ENCODE data around the gene SEC24A.
A peak's percentile ranks its signal among the peaks of the same experiment; 100 is the strongest.
"Not testable (repeated sequence)": the region's sequence is repeated elsewhere in the genome, so short reads cannot be mapped to it uniquely, and the experiment has no call there.

Gene SEC24A

DNA sequence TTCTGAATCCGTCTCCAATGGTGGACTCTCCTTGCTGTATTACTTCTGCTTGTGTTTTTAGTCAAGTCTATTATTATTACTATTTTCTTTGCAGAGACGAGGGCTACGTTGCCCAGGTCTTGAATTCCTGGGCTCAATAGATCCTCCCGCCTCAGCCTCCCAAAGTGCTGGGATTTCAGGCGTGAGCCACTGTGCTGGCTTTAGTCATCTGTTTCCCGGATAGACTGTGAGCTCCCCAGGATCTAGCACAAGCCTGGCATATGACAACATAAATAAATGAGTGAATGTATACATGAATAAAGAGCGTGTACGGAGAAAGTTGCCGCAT lies 109.6 kb downstream of the SEC24A start:
- DNase-seq: no peak

DNA sequence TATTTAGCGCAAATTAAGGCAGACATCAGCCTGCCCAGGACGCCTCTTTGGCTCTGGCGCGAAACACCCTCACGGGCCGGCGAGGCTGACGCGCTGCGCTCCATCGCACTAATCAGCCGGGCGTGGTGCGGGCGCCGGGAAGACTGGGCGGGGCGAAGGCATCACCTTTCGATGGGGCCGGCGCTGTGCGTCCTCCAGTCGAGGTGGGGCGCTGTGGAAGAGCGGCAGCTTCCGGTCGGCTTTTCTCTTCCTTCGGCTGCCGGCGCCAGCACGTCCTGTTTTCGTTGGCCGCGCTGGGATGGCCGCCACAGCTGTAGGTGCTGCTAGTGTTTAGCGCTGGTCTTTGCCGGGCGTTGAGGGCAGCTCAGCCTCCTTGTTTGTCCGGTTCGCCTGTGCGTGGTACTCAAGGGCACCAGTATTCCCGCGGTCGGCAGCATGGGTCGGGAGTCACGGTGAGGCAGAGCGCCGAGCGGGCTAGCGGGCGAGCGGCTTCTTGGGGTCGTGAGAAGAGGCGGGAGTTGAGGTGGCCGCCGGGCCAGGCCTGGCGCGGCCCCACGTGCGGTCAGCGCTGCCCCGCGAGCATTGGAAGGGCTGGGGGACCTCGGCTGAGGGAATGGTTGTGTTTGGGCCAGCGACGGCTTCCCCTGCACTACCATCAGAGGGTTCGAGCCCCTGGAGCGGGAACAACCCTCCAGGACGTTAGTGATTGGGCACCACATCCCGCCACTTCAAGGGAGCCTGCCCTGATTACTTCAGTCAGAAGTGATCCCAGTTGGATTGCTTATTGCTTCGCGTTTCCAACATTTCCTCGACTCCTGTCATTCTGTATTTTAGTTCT lies 110.1 kb downstream of the SEC24A start, which contains the start of gene DDX46:
DDX46 (plus strand) TSS at position 276 of the 838 bp plus-strand sequence; CDS start at position 436, 160 bp downstream.
- peak; percentile 95 for DNase-seq

DNA sequence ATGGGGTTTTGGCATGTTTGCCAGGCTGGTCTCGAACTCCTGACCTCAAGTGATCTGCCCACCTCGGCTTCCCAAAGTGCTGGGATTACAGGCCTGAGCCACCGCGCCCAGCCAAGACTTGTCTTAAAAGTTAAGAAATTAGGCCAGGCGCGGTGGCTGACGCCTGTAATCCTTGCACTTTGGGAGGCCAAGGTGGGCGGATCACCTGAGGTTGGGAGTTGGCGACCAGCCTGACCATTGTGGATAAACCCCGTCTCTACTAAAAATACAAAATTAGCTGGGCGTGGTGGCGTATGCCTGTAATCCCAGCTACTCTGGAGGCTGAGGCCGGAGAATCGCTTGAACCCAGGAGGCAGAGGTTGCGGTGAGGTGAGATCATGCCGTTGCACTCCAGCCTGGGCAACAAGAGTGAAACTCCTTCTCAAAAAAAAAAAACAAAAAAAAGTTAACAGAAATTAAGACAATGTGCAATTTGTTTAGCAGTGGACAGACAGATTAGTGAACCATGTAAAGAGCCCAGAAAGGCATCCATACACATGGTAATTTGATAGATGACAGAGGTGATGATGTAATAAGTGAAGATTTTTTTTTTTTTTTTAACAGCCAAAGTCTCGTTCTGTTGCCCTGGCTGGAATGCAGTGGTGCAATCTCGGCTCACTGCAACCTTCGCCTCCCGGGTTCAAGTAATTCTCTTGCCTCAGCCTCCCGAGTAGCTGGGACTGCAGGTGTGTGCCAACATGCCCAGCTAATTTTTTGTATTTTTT lies 119.1 kb downstream of the SEC24A start:
- not testable (repeated sequence) for DNase-seq

DNA sequence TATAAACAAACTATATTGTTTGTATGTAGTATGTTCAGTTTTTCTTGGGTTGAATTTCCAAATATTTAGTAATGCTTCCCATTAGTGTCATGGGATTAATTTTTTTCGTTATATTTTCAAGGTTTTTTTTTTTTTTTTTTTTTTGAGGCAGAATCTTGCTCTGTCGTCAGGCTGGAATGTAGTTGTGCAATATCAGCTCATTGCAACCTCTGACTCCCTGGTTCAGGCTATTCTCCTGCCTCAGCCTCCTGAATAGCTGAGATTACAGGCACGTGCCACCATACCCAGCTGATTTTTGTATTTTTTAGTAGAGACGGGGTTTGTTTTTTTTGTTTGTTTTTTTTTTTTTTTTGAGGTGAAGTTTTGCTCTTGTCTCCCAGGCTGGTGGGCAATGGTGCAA lies 120.6 kb downstream of the SEC24A start:
- DNase-seq: no peak

DNA sequence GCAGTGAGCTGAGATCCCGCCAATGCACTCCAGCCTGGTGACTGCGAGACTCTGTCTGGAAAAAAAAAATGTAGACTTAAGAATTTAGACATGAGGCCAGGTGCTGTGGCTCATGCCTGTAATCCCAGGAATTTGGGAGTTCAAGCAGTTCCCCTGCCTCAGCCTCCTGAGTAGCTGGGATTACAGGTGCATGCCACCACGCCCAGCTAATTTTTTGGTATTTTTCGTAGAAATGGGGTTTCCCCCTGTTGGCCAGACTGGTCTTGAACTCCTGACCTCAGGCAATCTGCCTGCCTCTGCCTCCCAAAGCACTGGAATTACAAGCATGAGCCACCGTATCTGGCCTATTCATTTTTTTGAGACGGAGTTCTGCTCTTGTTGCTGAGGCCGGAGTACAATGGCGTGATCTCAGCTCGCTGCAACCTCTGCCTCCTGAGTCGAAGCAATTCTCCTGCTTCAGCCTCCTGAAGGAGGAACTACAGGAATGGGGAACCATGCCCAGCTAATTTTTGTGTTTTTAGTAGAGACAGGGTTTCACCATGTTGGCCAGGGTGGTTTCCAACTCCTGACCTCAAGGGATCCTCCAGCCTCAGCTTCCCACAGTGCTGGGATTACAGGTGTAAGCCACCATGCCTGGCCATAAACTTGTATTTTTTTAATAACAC lies 124.0 kb downstream of the SEC24A start:
- DNase-seq: no peak

DNA sequence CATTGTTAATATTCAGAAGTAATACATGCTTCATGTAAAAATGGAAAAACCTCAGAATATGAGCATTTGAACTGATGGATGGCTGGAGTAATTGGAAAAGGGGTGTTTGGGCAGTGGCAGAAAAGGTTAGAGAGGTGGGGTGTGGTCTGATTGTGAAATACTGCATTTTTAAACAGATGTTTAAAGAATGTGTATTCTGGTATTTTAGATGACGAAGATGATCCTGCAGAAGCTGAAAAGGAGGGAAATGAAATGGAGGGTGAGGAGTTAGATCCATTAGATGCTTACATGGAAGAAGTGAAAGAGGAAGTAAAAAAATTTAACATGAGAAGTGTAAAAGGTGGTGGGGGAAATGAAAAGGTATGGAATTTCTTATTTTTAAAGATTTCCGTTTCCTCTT lies 128.8 kb downstream of the SEC24A start:
- DNase-seq: no peak

Data from right forelimb (tissue), 1 donor.